NCI-H524 (cell line): ENCODE data around the gene IL17B.

Source experiments
- DNase-seq, 2 experiments: peaks; one replicate each; lab custom pipeline; 2025; lab: John Stamatoyannopoulos, UW

The IL17B gene

GRCh38 chr5:149378241-149378820 lies 761 bp downstream of the IL17B start:
- no peak for DNase-seq

DNA sequence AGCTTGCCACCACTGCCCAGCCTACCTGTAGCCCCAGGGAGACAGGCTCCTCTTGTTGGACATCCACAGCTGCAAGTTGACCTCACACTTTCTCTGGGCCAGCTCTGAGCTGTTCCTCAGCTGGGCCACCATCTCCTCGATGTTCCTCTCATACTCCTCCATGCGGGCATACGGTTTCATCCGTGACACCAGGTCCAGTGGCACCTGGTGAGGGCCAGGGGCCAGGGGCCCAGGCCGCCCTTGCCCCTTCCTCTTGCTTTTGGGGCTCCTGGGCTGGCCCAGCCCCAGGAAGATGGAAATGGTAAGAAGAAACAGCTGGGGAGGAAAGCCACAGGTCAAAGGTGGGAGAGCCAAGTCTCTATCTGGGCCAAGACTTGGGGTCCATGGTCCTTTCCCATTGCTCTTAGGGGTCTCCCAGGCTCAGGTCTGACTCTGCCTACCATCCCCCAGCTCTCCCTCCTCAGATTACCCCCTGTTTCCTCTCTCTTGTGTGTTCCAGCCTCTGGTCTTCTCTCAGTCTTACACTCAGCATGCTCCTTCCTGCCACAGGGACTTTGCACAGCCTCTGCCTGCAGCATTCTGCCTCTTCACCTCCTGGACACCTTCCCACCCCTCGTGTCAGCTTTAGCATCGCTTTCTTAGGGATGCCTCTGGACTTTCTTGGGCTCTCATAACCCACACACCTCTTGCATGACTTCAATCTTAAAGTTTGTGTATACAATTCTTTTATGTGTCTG lies 2.2 kb downstream of the IL17B start:
- no peak for DNase-seq

- no peak for DNase-seq
Measured at GRCh38 chr5:149376104-149376503, 3.0 kb downstream of the IL17B start.

DNA sequence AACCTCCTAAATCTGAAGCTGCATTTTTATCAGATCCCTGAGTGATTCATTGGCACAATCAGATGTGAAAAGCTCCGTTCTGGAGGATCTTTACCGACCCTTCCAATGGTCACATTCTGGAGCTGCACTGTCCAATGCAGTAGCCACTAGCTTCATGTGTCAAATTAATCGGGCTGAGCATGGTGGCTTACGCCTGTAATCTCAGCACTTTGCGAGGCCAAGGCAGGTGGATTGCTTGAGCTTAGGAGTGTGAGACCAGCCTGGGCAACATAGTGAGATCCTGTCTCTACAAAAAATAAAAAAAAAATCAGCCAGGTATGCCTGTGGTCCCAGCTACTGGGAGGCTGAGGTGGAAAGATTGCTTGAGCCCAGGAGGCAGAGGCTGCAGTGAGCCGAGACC lies 3.7 kb downstream of the IL17B start:
- DNase-seq: no peak

DNA sequence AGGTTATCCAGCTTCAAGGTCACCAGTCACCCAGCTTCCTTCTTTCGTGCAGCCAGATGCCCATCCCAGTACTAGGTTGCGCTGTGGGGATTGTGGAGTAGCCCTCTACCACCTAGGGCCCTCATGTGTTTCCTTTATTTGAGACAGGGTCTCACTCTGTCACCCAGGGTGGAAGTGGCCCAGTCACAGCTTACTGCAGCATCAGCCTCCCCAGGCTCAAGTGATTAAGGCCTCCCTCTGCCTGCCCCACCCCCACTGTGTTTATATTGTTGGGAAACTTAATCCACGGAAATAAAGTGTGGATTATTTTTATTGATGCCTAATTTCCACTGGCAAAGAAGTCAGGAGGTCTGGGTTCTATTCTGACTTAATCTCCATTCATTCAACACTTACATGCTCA lies 4.3 kb downstream of the IL17B start:
- DNase-seq: no peak

DNA sequence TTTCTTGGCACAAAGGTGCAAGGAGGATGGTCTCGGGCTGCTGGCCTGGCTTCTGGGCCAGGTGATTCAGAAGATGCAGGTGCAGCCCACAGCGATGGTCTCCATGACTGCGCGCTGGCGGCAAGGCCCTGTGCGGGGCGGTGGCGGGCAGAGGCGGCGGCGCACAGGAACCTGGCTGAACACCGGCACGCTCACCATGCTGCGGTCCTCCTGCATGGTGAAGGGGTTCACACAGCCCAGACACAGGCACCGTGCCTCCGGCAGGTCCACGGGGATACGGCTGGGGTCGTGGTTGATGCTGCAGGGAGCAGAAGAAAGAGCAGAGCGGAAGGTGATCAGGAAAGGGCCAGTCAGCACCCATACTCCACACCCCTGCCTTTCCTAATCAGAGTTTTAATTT lies 4.8 kb downstream of the IL17B start:
- DNase-seq: no peak

DNA sequence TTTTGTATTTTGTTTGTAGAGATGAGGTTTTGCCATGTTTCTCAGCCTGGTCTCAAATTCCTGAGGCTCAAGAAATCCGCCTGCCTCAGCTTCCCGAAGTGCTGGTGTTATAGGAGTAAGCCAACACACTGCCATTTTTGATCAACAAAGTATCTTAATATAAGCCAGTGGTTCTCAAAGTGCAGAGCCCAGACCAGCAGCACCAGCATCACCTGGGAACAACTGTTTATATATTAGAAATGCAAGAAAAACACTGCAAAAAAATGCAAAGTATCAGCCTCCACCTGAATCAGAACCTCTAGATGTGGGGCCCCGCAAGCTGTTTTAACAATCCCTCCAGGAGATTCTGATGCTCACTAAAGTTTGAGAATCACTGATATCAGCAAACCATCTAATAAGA lies 6.2 kb downstream of the IL17B start:
- no peak for DNase-seq

DNA sequence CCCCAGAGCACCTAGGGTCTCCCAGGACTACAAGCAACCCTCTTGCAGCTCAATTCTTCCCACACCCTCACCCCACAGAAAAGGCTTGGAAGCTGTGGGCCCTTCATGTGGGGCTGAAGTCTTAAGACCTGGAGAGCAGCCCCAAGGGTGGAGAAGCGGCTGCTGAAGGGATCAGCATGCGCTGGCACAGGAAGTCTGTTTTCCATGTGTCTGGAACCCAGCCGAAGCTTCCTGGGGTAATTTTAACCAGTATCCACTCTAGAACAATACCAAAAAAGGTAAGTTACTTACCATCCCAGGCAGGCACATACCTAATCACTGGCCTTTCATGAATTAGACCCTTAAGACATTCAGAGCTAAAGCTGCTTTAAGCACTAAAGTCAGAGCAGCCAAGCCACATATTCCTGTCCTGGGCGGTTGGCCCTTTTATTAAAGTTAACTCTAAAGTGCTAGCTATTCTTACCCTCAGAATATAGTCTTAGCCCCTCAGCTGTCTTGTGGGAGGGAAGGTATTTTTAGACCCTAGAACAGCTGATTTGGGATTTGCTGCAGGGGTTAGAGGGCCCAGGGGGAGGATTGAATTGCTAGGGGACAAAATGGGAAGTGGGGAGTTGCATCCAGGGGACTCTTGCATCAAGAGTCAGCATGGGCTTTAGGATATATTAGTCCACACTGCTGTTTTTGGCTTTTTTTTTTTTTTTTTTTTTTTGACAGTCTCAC lies 6.9 kb downstream of the IL17B start:
- no peak for DNase-seq

- DNase-seq: peak; percentile 50 to 54
Measured at GRCh38 chr5:149371296-149371962, 7.7 kb downstream of the IL17B start.

- DNase-seq: no peak
Measured at GRCh38 chr5:149370878-149371277, 8.2 kb downstream of the IL17B start.

GRCh38 chr5:149367972-149368645 lies 11.0 kb downstream of the IL17B start:
- DNase-seq: no peak

GRCh38 chr5:149367249-149367971 lies 11.7 kb downstream of the IL17B start:
- DNase-seq: peak; percentile 41 to 76

DNA sequence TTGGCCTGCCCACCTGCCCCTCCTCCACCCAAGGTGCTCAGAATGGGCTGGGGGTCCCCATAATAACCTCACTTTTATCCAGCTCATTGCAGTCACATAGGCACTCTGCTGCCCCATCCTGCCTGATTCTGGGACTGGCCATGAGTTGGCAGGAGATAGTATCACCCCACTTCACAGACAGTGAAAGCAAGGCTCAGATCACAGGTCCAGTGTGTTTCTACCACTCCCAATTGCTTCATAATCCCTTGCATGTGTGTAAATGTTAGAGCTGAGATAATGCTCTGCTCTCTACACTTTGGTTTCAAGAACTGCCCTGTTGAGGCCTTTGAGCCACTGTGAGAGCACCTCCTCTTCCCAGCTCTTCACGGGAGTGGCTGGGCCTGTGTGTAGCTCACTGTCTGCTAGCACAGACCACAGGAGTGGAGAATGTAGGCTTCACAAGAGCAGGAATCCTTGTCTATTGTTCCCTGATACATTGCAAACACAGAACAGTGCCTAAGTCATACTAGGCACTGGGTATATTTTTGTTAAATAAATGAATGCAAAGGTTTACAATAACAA lies 12.8 kb downstream of the IL17B start:
- no peak for DNase-seq

- DNase-seq: no peak
Measured at GRCh38 chr5:149365418-149365817, 13.7 kb downstream of the IL17B start.

- no peak for DNase-seq
Measured at GRCh38 chr5:149364719-149365118, 14.4 kb downstream of the IL17B start.

DNA sequence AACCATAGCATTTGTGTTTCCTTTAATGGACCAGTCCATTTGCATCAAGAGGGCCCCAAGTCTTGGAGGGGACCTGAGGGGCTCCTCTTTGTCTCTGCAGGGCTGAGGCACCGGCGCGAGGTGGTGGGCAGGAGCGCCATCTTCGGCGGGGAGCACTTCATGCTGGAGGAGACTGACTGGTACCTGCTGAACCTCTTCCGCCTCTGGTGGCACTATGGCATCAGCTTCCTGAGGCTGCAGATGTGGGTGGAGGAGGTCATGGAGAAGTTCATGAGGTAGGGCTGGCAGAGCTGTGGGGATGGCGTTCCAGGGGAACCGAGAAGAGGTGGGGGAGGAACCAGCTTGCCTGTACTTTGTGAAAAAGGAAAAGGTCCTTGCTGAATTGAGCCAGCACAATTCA lies 15.2 kb downstream of the IL17B start:
- no peak for DNase-seq

GRCh38 chr5:149363358-149363757 lies 15.7 kb downstream of the IL17B start:
- no peak for DNase-seq

- no peak for DNase-seq
Measured at GRCh38 chr5:149362541-149362940, 16.6 kb downstream of the IL17B start.

DNA sequence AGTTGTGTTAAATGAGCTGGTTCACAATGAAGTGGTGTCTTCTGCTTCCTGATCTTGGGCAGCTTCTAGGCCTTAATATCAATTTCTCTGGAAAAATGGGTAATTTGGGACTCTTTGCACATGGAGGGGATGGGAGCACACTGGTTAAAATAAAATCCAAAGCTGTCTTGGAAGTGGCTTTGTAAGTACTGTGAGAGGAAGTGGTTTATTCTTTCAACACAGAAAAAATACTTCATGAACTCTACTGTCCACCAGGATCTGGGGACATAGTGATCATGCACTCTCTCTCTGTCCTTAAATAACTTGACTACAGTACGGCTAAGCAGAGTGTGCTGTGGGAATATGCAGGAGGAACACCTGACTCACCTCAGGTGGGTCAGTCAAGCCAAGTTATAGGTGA lies 18.8 kb downstream of the IL17B start:
- no peak for DNase-seq

DNA sequence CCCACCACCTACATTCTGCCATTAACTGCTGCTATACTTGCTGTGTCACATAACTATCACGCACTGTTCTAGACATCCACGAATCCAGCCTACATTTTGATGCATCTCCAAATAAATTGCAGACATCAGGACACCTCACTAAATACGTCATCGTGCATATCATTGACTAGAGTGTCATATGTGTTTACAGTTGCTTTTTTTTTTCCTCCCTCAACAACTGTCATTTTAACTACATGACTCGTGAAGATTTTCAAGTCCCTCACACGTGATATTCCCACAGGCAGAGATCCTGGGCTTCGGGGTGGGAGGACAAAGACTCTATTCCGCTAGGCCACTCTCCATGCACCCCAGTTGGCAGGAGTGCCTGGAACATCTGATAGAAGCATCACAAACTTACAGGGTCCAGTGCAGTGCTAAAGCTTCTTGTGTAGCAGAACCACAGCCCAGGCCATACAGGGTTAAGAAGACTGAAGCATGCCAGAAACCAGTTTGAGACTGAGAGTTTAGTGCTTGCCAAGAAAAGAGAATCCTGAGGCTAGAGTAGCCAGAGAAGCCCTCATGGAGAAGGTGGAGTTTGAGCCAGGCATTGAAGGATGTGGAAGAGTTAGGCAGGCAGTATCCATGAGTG lies 20.1 kb downstream of the IL17B start:
- no peak for DNase-seq

- peak; percentile 9 to 36 for DNase-seq
Measured at GRCh38 chr5:149358294-149358651, 20.8 kb downstream of the IL17B start.
